Stimulated activated CD8-positive, alpha-beta memory T cell treated with anti-CD3 and anti-CD28 coated beads, Interleukin-7, amount 100 ng/mL, for 48 hours (primary cell): ENCODE measurements around the gene CYB5A.

ENCODE experiments used
- DNase-seq, 2 donors: peaks; one replicate each; pipeline ENCODE4 v3.0.0-alpha.2; 2020; ENCODE audit warnings: low read depth in 1 of 2; ENCODE audit errors: extremely low read depth in 1 of 2

The CYB5A gene

GRCh38 chr18:74249181-74249968 lies 42.4 kb downstream of the CYB5A start:
- DNase-seq: no peak

GRCh38 chr18:74248595-74248994 lies 43.2 kb downstream of the CYB5A start:
- no peak for DNase-seq

- DNase-seq: no peak
These were observed 43.6 kb downstream of the CYB5A start for GRCh38 chr18:74248189-74248588.

- no peak for DNase-seq
These were observed 47.2 kb downstream of the CYB5A start for GRCh38 chr18:74244554-74244953.

- DNase-seq: no peak
These were observed 48.6 kb downstream of the CYB5A start for GRCh38 chr18:74243127-74243526.

GRCh38 chr18:74242438-74243096 lies 49.2 kb downstream of the CYB5A start:
- no peak for DNase-seq

- DNase-seq: no peak
These were observed 49.8 kb downstream of the CYB5A start for GRCh38 chr18:74241970-74242369.

GRCh38 chr18:74241426-74241825 lies 50.3 kb downstream of the CYB5A start:
- DNase-seq: no peak

GRCh38 chr18:74239567-74239966 lies 52.2 kb downstream of the CYB5A start:
- DNase-seq: no peak

GRCh38 chr18:74234326-74235171 lies 57.2 kb downstream of the CYB5A start:
- DNase-seq: no peak

- DNase-seq: no peak
These were observed 57.8 kb downstream of the CYB5A start for GRCh38 chr18:74233933-74234325.

- DNase-seq: no peak
These were observed 60.6 kb downstream of the CYB5A start for GRCh38 chr18:74230922-74231714.

GRCh38 chr18:74229891-74230290 lies 61.9 kb downstream of the CYB5A start:
- no peak for DNase-seq

- DNase-seq: no peak
These were observed 62.8 kb downstream of the CYB5A start for GRCh38 chr18:74229005-74229404.

- DNase-seq: no peak
These were observed 63.5 kb downstream of the CYB5A start for GRCh38 chr18:74228312-74228711.

- DNase-seq: no peak
These were observed 65.1 kb downstream of the CYB5A start for GRCh38 chr18:74226666-74227065.

- no peak for DNase-seq
These were observed 65.6 kb downstream of the CYB5A start for GRCh38 chr18:74226156-74226555.

- no peak for DNase-seq
These were observed 66.4 kb downstream of the CYB5A start for GRCh38 chr18:74225193-74225840.

GRCh38 chr18:74222710-74223494 lies 68.9 kb downstream of the CYB5A start:
- no peak for DNase-seq
